ENCODE data around the gene ALOX12.

- TF ChIP-seq EZH2phosphoT487 (IDR thresholded peaks at IDR 0.05; ENCODE audit: insufficient read depth, low read depth) (no peak), EZH2 (IDR thresholded peaks at IDR 0.05; ENCODE audit: insufficient read depth, poor library complexity, severe bottlenecking) (no peak)
Observed at GRCh38 chr17:6948976-6949375, 46.9 kb upstream of the ALOX12 start.

Data from GM23248 (cell line).